Right renal pelvis (tissue), 4 donors: Measurements from ENCODE around the gene ANKS1B. TPM values are rescaled to one million over a fixed set of nuclear protein-coding genes. Genes with fewer than 3 reads are reported as not detected.
A peak's percentile ranks its signal among the peaks of the same experiment; 100 is the strongest.

Experiments
- DNase-seq, 4 donors: peaks; one replicate each; pipeline ENCODE4 v3.0.0-alpha.2; 2013; ENCODE audit warnings: low read depth in 4 of 4, low spot score in 3 of 4, missing footprints in 1 of 4
- polyA plus RNA-seq, 4 donors: library from polyadenylated mRNA; unstranded; fragments of 120-200 nt; gene quantifications; one replicate each; pipeline ENCODE4 v1.2.1, GENCODE V29; 2013; ENCODE audit not compliant: insufficient read length in 4 of 4

The ANKS1B gene
- polyA plus RNA-seq, 4 donors, result 3.1 to 3.9 (median 3.7) TPM

DNA sequence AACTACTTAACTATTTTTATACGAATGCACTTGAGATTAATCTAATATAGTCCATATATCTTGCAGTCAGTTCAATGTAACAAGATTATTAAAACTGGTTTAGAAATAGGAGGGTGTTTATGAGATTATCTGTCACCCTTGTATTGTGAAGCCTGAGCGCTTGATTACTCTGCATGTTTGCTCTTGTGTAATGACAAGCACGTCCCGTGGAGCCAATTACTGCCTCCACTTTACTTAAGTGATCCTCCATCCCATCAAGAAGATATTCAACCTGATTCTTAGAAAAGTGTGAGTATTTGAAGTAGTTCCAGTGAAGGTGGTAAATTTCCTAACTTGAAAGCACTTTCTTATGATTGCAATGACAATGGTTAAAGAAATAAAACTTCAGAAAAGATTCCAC, 752.4 kb downstream of the ANKS1B start:
- no peak for DNase-seq

DNA sequence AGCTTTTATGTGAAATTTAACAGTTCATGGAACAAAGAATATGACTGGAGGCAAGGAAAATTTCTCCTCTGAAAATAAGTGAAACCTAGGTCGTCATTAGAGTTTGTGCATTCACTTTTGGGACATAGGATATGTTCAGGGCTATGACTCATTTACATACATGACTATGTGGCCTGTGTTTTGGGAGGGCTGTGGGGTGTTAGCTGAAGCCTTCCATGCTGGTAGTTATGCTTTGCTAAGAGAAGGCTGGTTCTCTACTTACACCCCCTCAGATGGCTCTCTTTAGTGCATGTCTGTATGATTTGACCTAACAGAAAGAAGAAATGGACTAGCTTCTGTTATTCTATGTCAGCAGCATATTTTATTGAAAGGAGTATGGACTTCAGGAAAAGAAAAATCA, 753.7 kb downstream of the ANKS1B start:
- no peak for DNase-seq

DNA sequence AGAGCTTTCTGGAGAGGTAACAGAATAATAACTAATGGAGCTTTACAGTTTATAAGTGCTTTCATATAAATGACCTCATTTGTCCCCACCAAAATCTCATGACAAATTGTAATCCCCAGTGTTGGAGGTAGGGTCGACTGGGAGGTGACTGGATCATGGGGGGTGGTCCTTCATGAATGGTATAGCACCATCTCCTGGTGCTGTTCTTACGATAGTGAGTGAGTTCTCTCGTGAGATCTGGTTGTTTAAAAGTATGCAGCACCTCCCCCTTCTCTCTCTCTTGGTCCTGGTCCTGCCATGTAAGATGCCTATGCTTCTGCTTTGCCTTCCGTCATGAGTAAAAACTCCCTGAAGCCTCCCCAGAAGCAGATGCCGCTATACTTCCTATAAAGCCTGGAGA, 760.5 kb downstream of the ANKS1B start:
- no peak for DNase-seq

DNA sequence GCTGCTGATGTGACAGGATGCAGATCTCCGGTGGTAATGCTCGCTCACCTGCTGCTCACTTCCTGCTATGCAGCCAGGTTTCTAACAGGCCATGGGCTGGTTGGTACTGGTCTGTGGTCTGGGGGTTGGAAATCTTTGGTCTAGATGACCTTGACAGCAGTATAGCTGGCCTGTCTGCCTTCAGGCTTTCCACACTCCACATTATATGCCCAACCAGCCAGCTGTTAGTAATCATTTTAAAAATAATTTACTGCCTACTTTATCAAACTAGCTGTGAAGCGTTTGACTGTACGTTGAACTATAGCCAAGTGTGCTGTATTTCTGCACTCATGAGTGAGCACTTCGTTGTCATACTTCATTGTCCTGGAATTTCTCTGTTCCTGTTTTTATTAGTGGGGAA, 761.2 kb downstream of the ANKS1B start:
- no peak for DNase-seq

DNA sequence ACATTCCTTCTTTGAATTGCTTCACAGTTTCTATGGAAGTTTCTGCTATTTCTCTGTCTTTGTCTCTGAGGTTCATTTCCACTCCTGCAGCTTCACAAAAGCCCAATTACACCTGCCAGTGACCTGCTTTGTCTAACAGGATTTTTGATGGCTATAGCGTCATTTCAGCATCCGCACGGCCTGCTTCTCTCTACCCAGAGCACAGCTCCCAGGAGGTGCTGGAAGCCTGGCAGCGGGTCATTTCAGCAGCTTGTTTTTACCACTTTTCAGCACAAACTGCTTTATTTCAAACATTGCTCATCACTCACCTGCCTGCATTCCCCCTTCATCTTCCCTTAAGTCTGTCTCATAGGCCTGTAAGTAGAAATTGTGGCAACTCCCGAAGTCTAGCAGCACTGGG, 771.7 kb downstream of the ANKS1B start:
- no peak for DNase-seq

DNA sequence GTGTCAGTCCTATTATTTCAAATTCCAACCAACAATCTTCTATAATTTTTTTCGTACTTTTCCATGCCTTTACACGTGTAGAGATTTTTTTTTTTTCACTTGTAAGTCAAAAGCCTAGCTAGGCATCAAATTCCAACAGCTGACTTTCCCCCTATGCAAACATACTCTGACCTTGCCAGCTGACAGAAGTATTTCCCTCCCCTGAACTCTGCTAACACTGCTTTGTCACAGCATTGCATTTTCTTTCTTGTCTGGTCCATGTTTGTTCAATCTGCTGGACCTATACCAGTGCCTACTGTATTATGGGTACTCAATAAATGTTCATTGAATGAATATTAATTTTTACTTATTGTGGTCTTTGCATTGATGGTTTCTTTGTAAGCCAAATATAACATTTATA, 772.5 kb downstream of the ANKS1B start:
- DNase-seq, result no peak

DNA sequence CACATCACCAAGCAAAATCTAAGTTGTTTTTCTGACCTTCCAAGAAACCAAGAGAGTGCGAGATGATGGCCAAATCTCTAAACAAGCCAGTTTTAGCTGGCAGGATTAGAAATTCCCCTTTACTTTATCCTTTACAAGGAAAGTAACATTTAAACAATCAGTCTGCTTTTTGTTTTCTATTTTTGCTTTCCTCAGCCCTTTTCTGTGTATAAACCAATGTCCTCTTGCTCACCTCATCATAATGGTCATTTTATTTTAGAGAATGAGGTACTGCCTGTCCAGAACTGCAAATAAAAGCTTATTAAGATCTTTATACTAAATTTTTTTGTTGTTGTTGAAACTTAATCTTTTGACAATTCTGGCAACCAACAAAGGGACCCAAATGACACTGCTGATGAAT, 779.6 kb downstream of the ANKS1B start:
- no peak for DNase-seq

DNA sequence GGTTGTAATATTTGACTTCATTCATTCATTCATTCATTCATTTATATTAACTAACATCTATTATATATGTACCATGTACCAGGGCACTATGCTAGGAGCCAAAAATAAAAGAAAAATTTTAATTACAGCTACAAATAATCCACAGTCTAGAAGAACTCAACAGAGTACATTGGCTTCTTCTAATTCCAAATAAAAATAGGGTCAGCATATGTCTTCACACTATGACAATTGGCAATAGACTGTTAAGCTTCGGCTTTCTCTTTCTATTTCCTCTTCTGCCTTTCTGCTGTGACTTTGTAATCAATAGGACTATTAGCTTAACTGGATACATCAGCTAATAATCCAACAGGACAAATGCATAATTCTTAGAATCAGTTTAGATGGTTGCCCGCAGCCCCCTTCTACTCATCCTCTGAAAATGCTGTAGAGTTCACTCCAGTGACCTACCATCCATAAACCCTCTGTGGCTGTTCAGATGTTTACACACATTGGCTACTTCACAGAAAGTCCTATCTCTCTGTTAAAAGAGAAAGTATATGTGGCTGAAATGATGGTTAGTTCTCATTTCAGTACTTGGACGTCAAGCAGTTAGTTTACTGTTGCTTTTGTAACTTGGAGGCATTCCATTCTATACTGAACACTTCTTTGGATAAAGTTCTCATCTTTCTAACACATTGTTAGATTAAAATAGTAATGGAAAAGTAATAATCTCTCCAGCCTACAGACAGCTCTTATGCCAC, 782.7 kb downstream of the ANKS1B start:
- no peak for DNase-seq

DNA sequence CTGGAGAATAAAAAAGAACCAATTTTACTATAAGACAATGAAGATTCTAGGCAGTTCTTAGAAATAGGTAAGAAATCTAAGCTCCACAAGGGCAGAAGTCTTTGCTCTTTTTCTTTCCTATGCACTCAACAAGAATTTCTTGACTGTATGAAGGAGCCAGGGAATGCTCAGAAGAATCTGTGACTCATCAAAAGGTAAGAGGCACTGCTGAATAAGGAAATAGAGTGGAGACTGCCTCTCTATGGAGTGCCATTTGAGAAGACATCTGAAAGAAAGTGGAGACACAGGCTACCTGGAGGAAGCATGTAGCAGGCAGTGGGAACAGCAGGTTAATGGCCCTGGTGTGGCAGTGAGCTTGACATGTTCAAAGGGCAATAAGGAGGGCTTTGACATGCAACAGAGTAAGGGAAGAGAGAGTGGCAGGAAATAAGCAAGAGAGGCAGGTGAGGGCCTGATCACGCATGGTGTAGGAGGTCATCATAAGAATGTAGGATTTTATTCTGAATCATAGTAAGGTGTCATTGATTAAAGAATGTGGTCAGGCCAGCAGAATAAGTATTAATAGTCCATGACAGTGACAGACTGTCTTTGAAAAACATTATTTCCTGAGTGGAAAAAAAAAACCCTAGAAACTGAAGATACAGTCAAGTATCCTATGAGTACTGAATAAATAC, 783.9 kb downstream of the ANKS1B start:
- DNase-seq, result no peak

DNA sequence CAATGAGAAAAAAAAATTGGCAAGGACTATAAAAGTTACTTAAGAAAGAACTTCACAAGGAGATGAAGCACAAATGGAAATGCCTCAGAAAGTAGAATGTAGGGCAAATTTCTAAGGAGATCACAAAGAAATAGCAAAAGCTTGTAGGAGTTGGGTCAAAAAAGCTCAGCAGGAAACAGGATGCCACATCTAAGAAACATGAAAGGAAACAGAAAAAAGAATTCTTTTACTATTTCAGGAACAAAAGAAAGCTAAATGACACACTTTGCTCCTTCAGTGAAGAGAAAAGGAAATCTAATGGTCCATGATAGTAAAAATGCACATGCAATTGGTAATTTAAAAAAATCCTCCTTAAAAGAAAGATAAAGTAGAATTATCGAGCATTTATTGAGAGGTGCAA, 789.3 kb downstream of the ANKS1B start:
- no peak for DNase-seq

DNA sequence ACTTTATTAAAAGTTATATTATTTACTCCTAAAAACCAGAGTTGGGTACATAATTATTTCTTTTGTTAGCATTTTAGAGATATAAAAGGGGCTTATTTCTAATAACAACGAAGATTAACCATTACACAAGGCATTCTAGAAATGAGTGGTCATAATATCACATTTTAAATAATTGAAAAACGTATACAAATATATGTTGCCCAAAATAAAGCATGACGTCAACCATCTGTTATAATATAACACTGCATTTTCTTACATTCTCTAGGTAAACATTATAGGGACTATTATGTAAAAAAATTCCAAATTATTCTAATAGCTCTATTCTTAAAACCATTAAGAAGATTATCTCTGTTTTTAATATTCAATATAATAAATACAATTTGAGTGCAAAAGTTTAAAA, 792.2 kb downstream of the ANKS1B start:
- no peak for DNase-seq

DNA sequence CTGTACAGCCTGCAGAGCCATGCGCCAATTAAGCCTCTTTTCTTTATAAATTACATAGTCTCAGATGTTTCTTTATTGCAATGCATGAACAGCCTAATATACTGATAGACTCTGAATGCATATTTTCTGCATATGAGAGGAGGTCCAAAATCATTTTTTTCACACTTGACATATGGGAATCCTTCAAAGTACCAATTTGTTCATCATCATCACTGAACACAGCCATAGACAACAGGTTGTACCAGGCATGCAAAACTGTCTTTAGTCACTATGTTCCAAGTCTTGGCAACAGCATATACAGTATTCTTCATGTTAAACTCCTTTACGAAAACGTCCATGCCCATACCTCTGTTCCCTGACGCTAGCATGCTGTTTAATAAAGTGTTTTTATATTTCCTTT, 807.9 kb downstream of the ANKS1B start:
- DNase-seq, result no peak

DNA sequence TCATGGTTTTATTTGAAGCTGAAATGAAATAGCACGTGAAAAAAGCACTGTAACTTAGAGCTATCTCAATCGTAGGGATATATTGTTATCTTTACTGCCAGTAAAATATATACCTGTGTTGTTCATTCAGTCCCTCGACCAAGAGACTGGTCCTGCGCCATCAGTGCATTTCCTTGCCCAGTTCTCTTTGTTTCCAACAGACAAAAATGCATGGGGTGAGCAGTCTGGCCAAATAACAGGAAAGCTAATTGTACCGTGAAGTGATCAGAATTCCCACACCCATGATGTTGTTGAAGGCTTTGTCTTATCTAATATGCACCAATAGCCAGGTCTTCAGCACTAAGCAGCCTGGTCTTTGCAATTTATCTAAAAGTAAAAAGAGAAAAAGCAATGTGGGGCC, 814.3 kb downstream of the ANKS1B start:
- no peak for DNase-seq

DNA sequence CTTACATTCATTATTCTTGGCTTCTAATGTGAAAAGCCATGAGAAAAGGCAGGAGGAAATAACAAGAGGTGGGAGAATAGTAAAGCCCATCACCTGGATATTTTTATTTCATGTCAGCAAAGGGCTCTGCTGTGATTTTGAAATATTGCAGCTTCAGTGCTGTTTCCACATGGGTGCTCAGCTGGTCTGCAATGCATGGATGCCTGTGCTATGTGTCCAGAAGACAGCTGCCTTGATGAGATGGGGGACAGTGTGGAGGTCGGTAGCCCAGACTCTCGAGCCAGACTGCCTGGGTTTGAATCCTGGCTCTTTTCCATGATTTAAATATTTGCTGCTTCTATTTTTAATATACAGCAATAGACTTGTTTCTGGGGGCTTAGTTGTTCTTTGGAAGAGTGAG, 814.7 kb downstream of the ANKS1B start:
- no peak for DNase-seq

DNA sequence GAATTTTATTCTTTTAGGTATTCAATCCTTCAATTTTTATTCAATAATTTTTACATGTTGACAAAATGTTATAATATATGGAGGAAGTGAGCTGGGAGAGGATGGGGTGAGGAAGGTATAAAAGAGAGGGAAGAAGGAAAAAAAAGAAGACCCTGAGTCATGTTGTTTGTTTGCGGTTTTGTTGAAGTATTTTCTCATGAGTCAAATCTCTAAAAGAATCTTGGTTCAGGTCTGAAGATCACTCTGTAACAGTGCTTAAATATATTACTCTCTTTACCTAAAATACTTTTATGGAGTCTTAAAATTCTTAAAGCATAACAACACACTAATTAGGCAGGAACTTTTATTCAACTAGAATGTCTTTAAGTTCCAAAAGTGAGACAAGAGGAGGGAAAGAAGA, 826.8 kb downstream of the ANKS1B start:
- no peak for DNase-seq

DNA sequence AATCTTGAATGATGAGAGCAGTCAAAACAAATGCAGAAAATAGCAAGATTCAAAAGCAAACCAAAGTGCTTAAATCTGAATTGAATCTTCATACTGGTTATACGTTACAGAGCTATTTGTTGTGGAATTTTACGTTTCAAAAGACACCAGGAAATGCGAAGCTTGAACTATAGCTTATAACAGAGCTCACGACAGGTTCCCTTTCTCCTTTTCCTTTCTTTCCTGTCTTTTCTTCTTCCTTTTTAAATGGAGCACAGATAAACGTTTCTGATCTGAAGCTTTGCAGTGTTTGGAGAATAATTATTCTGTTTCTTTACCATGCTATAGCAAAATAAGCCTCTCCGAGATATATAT, 829.8 kb downstream of the ANKS1B start:
- DNase-seq, result no peak

DNA sequence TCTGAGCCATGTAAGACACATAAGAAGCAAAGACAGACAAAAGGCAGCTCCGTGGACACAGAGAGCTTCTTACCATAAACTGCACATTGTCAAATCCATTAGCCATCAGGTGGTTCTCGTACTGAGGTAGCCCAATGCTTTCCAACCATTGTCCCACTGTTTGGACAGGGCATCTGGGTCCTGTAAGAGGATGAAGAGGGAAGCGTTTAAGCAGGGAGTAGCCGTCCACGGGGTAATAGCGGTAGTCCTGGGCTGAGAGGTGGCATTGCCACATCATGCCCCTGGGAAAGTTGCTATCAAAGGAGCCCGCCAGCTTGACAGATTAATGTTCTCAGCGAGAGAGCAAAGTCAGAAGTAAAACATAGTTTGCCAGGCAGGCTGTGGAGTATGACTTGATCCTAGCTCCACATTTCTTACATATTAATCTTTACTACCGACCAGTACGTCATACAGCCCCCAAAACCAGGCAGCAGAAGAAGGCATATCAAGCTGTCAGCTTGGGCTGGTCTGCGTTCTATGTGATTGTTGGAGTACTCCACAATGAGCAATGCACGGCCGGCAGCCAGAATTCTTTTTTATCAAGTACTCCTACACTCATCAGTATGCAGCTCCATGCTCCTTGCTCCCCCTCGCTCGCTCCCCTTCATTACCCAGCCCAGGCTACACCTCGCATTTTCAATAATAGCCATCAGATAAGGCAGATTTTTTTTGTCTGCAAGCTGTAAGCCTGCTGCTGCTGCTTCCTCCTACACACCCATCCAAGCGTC, 830.3 kb downstream of the ANKS1B start:
- DNase-seq, result peak in 1 of 4 donors; percentile 37

DNA sequence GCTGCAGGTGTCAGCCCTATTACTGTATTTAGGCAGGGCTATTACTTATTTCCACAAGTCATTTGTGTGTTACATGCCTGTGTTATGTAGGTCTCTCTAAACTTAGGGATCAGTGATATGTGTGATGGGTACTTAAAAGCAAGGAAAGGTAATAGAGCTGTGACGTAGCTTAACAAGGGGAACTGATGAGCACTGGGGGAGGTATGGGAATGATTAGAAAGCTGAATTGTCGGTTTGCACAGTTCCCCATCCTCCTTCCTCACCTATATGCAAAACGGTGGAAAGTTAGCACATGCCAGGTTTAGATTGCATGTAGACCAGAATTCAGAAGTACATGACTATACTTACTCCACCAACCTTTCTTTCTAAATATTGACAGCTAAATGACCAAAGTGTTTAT, 831.4 kb downstream of the ANKS1B start:
- no peak for DNase-seq

DNA sequence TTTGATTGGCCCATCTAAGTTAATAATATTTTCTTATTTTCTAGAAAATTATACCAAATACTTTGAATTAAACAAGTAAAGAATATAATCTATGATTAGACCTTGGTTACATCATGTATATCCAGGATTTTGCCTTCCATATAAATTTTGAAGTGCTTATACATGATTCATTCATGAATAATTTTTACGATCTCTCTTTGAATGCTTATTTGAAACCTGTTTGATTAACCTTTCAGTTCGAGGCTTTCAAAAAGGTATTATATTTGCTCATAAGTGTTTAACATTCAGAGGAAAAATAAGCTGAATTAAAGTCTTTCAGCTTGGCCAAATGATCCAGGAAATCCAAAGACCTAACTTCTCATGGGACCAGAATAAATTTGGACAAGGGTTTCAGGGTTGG, 832.4 kb downstream of the ANKS1B start:
- no peak for DNase-seq

DNA sequence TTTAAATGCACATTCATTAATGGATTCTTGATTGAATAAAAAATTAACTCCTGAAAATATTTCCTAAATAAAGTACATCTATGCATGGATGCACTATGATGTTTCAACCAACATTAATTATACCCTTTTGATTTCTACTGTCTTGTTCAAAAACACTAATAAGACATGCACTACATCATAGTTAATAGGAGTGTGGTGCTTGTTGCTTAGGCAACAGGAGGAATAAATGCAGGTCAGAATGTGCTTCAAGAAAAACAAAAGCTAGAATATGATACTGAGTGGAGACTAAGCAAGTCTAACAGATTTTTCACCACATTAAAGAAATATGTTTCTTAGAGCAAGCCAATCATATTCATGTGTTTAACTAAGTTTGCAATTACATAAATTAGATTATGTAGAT, 833.0 kb downstream of the ANKS1B start:
- no peak for DNase-seq

DNA sequence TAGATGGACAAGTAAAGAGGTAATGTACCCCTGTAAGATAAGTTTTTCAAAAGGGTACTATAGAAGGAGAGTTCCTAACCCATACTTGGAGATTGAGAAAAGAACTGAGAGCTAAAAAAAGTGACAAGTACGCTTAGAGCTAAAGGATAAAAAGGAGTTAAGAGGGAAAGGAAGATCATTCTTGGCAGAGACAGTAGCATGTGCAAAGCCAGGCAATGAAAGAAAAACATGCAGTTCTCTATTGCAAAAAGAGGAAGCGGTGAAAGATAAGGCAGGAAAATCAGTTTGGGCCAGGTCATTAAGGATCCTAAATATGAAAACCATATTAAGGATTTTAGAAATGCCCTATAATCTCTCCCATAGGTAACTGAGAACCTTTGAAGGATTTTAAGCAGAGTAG, 837.6 kb downstream of the ANKS1B start:
- no peak for DNase-seq

DNA sequence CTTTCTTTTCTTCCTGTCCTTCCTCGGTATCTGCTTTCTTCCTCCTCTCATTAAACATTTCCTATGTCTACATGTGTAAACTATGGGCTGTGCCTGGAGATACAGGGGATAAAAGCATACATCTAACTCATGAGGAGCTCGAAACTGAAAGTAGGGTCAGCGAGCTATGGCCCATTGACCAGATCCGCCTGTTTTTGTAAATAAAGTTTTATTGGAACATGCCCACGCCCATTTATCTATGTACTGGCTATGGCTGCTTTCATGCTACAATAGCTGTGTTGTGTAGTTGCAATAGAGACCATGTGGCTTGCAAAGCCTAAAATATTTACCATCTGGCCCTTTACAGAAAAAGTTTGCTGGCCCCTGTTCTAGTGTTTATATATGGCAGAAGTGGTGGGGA, 838.0 kb downstream of the ANKS1B start:
- no peak for DNase-seq
